ENCODE measurements around the gene NPTX1.
A peak's percentile ranks its signal among the peaks of the same experiment; 100 is the strongest.

The NPTX1 gene

DNA sequence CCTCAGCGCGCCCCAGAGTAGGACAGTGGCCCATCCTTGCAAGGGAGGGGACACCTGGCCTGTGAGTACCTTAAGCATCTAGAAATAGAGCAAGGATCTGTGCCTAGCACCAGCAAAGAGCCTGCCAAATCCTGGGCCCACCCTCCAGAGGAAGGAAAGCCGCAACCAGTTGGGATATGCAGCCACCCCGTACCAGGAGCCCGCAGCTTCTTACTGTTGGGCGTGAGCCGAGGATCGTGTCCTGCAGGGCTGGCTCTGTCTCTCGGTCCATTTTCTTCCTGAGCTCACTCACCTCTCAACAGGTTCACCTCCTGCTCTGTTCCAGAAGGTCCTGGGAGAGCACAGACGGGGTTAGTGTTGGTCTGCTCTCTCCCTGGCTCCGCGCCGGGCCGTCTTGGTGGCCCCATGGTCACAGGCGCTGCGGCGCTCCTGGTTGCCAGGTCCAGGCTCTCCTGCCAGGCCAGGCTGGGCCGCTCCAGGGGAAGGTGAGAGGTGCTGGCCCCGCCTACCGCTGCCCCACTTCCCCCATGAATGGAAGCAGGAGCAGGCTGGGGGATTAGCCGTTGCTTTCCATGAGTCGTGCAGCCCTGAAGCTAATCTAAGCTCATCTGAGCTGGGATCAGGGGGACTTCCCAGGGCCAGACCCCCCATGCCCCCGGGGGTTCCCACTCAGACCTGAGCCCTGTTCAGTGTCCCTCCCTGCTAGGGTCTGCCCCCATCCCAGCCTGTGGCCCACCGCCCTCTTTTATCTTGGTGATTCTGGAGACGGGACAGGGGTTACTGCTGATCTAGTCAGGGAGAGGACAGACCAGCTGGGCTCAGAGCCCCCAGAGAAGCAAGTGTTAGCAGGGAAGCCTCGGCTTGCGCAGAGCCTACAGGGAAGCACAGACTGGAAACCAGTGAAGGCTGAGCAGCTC, 48.8 kb downstream of the NPTX1 start:
- TF ChIP-seq SIN3A (IDR thresholded peaks at IDR 0.05; ENCODE audit: borderline replicate concordance, insufficient read depth, low read length): no peak
- no peak for TF ChIP-seq POLR2AphosphoS5 (IDR thresholded peaks at IDR 0.05; ENCODE audit: low read depth, low read length)
- no peak for TF ChIP-seq TAF1 (IDR thresholded peaks at IDR 0.05; ENCODE audit: borderline replicate concordance, insufficient read depth, low read length)
- TF ChIP-seq, protein P1, sequence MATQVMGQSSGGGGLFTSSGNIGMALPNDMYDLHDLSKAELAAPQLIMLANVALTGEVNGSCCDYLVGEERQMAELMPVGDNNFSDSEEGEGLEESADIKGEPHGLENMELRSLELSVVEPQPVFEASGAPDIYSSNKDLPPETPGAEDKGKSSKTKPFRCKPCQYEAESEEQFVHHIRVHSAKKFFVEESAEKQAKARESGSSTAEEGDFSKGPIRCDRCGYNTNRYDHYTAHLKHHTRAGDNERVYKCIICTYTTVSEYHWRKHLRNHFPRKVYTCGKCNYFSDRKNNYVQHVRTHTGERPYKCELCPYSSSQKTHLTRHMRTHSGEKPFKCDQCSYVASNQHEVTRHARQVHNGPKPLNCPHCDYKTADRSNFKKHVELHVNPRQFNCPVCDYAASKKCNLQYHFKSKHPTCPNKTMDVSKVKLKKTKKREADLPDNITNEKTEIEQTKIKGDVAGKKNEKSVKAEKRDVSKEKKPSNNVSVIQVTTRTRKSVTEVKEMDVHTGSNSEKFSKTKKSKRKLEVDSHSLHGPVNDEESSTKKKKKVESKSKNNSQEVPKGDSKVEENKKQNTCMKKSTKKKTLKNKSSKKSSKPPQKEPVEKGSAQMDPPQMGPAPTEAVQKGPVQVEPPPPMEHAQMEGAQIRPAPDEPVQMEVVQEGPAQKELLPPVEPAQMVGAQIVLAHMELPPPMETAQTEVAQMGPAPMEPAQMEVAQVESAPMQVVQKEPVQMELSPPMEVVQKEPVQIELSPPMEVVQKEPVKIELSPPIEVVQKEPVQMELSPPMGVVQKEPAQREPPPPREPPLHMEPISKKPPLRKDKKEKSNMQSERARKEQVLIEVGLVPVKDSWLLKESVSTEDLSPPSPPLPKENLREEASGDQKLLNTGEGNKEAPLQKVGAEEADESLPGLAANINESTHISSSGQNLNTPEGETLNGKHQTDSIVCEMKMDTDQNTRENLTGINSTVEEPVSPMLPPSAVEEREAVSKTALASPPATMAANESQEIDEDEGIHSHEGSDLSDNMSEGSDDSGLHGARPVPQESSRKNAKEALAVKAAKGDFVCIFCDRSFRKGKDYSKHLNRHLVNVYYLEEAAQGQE (IDR thresholded peaks at IDR 0.05; ENCODE audit: insufficient read depth in 1 of 2, low read depth in 2 of 2, low read length in 2 of 2): no peak
- TF ChIP-seq FOXP2 (optimal IDR thresholded peaks at IDR 0.05; ENCODE audit: borderline replicate concordance, extremely low read depth, extremely low read length, insufficient read depth): no peak

DNA sequence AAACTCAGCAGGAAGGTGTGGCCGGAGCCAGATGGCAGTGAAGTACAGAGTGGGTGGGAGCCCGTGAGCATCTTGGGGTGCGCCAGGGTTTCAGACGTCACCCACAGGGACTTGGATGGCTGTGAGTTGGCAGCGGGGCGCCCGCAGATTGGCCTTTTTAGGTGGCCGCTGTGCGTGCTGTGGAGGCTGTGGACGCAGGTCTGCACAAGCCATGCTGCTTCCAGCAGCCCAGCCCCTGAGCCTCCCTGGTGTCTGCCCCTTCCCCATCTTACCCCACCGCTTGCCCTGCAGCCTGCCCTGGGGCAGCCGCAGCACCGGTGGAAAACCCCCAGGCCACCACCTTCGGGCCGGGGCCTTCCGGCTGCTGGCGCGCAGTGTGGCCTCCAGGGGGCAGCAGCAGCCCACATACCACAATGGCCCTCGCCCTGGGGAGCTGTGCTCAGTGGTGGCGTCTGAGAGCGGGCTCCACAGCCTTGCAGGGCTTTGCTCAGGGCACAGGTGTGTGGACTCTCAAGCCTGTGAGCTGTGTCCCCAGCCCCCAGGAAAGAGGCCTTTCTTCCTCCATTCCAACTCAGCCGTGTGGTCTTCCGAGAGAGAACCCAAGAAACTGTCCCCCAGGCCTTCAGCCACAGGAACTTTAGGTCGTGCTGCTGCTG, 49.6 kb downstream of the NPTX1 start:
- TF ChIP-seq POLR2AphosphoS5 (IDR thresholded peaks at IDR 0.05; ENCODE audit: low read depth, low read length): no peak
- TF ChIP-seq, protein P1 (IDR thresholded peaks at IDR 0.05; ENCODE audit: insufficient read depth in 1 of 2, low read depth in 2 of 2, low read length in 2 of 2): no peak
- TF ChIP-seq FOXP2 (optimal IDR thresholded peaks at IDR 0.05; ENCODE audit: borderline replicate concordance, extremely low read depth, extremely low read length, insufficient read depth): peak; percentile 91

DNA sequence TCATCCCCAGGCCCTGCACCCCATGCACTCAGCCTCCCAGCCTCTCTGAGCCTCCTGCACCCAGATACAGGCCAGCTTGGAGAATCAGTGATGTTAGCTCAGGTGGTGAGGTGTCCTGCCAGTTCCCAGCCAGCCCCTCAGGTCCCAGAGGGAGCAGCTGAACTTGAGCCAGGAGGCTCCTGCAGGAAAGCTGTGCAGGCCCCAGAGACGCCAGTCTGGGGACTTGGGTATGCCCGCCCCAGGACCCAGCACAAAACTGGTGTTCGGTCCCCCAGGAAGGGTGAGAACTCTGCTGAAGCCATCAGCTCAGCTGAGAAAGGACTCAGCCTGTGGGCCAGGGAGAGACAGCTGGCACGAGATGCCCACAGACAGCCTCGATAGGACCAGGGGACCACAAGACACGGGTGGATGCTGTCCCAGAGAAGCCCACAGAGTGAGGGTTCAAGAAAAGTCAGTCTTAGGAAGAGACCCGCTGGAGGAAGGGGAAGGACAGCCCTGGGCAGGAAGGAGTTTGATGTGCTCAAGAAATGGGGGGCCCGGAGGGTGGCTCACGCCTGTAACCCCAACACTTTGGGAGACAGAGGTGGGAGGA, 50.5 kb downstream of the NPTX1 start:
- TF ChIP-seq, protein P1 (IDR thresholded peaks at IDR 0.05; ENCODE audit: insufficient read depth in 1 of 2, low read depth in 2 of 2, low read length in 2 of 2): no peak
- TF ChIP-seq TAF1 (IDR thresholded peaks at IDR 0.05; ENCODE audit: borderline replicate concordance, insufficient read depth, low read length) (no peak), FOXP2 (optimal IDR thresholded peaks at IDR 0.05; ENCODE audit: borderline replicate concordance, extremely low read depth, extremely low read length, insufficient read depth) (no peak), POLR2AphosphoS5 (IDR thresholded peaks at IDR 0.05; ENCODE audit: low read depth, low read length) (no peak), SIN3A (IDR thresholded peaks at IDR 0.05; ENCODE audit: borderline replicate concordance, insufficient read depth, low read length) (no peak)

DNA sequence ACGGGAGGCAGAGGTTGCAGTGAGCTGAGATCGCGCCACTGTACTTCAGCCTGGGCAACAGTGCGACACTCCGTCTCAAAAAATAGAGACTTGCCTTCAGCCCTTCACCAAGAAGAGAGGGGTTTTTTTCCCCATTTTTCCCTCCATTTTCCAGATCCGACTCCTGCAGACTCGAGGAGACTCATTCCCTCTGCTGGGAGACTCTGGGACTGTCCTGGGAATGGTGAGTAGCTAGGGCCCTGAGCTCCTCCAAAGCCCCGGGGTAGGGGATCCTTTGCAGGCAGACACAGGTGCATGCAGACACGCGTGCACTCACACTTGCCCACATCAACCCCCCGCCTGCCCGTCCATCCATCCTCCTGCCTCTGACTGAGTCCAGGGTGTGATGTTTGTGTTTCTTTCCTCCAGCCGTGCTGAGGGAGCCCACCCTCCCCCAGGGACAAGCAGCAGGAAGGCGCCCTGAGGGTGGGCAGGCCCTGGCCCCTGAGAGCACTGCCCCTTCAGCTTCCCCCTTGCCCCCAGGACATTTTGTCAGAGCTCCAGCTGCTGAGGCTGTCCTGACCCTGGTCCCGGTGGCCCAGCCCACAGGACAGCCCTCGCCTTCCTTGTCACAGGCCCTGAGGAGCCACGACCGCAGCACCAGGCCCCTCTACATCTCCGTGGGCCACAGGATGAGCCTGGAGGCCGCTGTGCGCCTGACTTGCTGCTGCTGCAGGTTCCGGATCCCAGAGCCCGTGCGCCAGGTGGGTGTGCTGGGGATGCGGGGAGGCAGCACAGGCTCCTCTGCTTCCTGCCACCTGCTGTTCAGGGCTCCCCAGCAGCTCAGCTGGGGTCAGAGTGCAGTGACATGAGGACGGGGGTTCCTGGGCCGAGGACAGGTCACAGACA, 51.3 kb downstream of the NPTX1 start:
- TF ChIP-seq, protein P1 (IDR thresholded peaks at IDR 0.05; ENCODE audit: insufficient read depth in 1 of 2, low read depth in 2 of 2, low read length in 2 of 2): no peak
- TF ChIP-seq POLR2AphosphoS5 (IDR thresholded peaks at IDR 0.05; ENCODE audit: low read depth, low read length) (no peak), SIN3A (IDR thresholded peaks at IDR 0.05; ENCODE audit: borderline replicate concordance, insufficient read depth, low read length) (no peak), FOXP2 (optimal IDR thresholded peaks at IDR 0.05; ENCODE audit: borderline replicate concordance, extremely low read depth, extremely low read length, insufficient read depth) (no peak), TAF1 (IDR thresholded peaks at IDR 0.05; ENCODE audit: borderline replicate concordance, insufficient read depth, low read length) (no peak)
